ENCODE results near the gene TMEM164.

- TF ChIP-seq ZNF384 (IDR thresholded peaks at IDR 0.05) (no peak), SUZ12 (IDR thresholded peaks at IDR 0.05) (no peak), HDGF (IDR thresholded peaks at IDR 0.05; ENCODE audit: borderline replicate concordance) (no peak)
Measured at GRCh38 chrX:109966246-109966645, 36.7 kb upstream of the TMEM164 start.

All from HEK293T (cell line).